HG03520 (cell line): ENCODE data around the gene FAM180B.

Source experiments
- ATAC-seq: cut with Tn5 transposase; IDR thresholded peaks from one replicate; pipeline ENCODE4 v1.9.1; 2021; ENCODE audit warnings: mild to moderate bottlenecking, moderate library complexity; ENCODE audit not compliant: unreplicated experiment

FAM180B gene

DNA sequence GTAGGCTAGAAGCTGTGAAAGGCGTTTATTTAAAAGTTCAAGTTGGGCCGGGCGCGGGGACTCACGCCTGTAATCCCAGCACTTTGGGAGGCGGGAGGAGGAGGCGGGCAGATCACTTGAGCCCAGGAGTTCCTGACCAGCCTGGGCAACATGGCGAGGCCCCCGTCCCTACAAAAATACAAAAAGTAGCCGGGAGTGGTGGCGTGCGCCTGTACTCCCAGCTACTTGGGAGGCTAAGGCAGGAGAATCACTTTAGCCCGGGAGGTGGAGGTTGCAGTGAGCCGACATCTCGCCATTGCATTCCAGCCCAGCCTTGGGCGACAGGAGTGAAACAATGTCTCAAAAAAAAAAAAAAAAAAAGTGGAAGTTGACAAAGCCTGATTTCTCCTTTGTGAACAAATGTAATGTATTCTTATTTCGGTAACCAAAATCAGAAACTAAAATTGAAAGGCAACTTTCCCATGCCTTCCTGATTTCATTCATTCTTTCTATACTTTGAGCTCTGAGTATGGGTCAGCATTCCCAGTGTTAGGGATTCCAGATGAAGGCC lies 20.3 kb upstream of the FAM180B start:
- no peak for ATAC-seq

DNA sequence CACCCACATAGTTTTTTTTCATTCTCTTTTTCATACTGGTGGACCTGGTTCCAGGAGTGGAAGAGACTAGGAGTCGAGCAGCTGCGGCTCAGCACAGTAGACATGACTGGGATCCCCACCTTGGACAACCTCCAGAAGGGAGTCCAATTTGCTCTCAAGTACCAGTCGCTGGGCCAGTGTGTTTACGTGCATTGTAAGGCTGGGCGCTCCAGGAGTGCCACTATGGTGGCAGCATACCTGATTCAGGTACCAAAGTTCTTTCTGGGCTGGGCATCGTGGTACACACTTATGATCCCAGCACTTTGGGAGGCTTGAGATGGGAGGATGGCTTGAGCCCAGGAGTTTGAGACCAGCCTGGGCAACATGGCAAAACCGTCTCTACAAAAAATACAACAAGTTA lies 16.8 kb upstream of the FAM180B start:
- ATAC-seq: no peak

DNA sequence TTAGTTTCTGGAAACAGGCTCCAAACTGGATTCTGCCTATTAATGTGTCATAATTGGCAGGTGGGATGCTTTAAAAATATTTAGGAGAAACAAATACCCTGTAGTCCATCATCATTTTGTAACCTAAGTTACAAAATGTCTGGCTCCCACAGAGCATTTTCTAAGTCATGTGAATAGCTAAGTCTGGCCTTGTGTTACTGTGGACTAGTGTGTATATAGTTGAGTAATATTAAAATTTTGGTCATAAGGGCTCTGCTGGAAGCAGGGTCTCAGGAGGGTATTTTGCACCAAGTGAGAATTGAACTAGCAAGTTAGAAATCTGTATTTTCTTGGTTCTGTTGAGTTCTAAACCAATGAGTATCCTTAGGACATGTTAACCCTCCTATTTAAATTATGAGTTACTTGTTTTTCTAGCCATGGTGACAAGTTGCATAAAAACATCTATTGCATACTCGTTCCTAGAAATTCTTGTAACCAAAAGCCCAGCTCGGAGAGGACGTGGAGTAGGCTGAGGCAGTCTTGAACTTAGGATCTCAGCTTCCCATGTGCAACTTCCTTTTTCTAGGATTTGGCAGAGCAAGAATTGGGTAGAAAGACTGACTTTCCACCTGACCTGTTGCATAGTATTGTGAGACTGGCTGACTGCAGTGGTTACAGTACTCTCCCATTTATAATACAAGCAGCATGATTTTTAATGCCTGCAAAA lies 15.7 kb upstream of the FAM180B start:
- ATAC-seq: no peak

DNA sequence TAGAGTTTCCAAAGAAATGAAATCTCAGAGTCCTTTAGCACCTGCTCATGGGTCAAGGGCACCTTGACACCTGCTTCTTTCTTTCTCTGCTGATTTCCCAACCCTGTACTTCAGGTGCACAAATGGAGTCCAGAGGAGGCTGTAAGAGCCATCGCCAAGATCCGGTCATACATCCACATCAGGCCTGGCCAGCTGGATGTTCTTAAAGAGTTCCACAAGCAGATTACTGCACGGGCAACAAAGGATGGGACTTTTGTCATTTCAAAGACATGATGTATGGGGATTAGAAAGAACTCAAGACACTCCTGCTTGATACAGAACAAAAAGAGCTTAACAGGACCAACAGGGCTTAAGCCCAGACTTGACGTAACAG lies 15.1 kb upstream of the FAM180B start:
- ATAC-seq: no peak

DNA sequence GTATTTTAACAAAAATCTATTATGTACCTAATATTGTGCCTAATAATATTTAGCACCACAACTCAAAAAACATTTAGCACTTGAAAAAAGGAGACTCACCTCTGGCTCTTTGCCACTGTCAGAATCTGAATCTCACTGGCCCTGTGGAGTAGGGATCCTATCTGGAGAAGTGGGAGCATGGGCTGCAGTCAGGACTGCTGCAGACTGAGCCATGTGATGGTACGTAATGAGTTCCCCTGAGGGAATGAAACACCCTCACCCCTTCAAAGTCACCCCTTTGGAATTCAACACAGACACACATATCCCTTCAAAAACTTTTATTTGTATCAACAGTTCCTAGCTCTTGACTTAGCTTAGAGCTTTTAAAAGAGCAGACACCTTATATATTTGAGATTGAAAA lies 14.6 kb upstream of the FAM180B start:
- ATAC-seq: no peak

DNA sequence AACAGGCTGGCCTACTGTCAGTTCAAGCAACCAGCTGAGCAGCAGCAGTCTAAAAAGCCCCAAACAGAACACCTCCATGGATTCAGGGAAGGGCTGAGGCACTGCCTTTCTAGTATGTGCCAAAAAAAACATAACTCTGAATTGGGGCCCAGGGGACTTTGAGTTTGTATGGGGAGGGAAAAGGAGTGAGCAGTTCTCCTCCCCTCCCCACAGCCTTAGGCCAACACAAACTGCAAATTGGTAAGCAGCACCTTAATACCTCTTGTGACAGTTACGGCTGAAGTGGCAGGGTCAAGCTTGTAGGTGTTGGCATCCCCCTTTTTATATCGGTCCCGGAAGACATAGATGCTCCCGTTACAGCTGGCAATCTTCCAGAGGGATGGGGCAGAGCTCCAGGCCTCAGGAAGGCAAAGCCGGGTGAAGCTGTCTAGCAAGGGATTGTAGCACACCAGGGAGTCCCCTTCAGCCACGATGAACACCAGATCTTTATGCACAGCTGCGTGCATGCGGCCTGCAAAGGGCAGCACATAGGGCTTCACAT lies 13.7 kb upstream of the FAM180B start:
- no peak for ATAC-seq

DNA sequence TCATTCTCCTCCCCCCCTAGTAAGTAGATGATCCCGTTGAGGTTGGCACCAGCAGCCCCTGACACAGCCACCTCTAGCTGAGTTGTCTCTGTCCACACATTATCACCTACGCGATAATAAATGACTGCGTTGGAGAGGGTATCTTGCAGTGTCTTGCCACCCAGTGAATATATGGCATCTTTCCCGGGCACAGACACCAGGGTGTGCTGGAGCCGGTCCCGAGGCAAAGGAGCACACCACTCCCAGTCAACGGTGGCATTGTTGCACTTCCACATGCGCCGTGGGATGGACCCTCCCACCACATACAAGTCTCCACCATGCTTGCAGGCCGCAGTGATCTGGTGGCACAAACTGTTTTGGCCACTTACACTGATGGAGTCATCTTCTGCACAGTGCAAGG lies 13.2 kb upstream of the FAM180B start:
- ATAC-seq: no peak

DNA sequence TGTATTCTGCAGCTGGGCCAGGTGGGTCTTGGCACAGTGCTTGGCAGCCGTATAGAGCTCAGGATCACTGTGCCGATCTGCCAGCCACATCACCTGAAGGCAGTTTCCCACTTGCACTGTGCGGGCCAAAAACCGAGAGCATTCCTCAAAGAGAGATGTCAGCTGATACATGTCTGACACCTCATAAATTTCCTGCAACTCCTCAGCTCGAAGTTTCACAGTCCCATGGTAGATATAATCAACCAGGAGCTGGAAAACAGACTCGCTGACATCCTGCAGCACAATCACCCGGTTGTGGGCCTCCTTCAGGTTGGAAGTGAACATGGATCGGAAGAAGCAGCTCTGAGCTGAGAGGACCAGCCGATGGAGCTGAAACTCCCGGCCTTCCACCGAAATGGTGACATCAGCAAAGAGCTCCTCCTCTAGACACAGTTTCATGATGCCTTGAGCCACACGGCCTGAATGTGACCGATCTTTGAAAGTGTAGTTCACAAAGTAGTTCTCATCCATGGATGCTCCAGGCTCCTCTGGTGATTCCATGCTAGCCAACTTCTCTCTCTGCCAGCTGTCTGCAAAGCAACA lies 8.9 kb upstream of the FAM180B start:
- ATAC-seq: no peak

DNA sequence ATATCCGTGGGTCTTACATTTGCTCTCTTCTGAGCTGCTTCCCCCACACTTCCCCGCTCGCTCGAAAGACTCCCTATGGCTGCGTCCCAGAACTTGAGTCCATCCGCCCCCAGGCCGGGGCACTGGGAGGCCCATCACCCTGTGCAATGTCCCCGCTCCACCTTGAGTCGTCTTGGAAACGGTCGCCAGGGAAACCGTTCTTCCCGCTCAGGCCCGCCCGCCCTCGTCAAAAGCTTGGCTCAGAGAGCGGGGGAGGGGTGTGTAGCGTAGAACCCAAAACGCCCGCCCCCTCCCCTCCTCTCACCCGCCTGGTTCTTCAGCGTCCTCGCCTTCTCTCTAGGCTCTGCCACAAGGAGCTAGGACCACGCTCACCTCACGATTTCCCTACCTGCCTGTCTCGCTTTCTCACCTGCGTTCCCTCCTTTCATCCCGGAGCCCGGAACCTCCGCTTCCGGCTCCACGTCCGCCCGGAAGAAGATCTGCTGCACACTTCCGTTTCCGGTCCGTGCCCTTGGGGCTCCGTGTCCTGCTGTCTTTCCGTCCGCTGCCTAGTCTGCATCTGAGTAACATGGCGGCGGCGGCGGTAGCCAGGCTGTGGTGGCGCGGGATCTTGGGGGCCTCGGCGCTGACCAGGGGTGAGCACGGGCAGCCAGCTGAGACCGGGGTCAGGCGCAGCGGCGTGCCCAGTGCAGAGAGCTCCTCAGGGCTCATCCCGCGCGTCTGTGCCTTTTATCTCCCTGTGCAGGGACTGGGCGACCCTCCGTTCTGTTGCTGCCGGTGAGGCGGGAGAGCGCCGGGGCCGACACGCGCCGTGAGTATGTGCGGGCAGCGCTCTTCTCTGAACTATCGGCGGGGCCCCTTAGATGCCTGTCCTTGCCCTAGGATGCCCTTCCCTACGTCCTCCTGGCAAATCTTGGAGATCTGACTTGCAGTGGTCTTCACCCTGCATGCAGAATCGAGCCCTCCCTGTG lies 7.7 kb upstream of the FAM180B start, which contains the start of the genes KBTBD4 and NDUFS3:
KBTBD4 (minus strand) TSS at position 447 of the 971 bp plus-strand sequence; CDS start at position 428, 19 bp downstream.
NDUFS3 (plus strand) TSS at position 551 of the 971 bp plus-strand sequence; CDS start at position 569, 18 bp downstream.
- ATAC-seq: peak; percentile 93

DNA sequence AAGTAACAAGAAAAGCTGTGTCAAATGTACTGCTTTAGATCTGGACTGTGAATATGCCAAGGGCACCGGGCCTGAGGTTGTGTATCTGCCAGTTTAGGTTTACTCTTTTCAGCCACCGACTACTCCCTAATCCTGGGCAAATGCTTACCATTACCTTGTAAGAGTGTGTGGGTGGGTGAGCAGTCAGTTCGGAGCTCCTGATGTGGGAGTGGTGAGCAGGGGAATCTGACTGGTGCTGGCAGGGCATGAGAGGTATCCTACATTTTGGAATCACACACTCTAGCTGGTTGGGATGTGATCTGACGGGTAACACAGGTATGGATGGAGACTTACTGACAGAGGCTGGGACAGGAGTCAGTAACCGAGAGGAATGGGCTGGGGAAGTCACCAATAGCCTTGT lies 2.6 kb upstream of the FAM180B start:
- no peak for ATAC-seq

DNA sequence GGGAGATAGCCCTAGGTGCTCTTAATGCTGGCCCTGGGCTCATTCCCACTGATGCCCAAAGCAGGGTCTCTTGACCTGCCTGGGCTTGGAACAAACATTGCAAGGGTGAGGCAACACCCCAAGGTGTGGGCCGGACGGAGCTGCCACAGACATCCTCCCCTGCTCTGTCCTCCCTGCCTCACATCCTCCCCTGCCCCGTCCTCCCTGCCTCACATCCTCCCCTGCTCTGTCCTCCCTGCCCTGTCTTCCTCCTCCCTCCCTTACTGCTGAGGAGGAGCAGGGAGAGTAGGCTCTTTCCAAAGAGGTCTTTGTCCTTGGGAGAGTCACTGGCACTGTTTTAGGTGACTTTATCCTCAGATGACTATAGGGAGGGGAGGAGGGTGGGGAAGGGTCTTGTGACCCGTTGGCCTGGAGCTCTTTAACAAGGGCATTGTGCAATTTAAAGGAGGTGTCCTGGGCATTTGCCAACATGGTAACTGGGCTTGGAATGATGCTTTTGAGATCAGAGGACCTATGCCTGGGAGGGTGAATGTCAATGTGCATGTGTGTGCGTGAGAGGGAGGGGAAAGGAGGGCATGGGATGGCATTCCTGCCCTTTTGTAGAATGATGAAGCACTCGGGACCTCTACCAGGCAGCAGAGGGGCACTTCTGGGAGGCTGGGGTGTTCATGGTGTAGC lies 700 bp downstream of the FAM180B start:
- no peak for ATAC-seq

DNA sequence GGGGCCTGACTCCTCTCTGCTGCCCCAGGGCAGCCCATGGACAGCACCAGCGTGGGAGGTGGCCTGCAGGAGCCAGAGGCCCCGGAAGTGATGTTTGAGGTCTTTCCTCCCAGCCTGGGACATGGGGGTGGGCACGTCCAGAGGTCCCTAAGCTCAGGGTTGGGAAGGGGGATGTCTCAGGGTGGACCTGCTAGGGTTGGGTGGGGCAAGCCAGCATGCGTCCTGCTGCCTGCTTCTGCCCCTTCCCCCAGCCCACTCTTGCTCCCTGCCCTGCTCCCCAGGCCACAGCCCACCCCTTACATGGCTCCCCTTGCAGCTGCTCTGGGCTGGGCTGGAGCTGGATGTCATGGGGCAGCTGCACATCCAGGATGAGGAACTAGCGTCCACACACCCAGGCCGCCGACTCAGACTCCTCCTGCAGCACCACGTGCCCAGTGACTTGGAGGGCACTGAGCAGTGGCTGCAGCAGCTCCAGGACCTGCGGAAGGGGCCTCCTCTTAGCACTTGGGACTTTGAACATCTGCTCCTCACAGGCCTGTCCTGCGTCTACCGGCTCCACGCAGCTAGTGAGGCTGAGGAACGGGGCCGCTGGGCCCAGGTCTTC lies 1.3 kb downstream of the FAM180B start:
- no peak for ATAC-seq

DNA sequence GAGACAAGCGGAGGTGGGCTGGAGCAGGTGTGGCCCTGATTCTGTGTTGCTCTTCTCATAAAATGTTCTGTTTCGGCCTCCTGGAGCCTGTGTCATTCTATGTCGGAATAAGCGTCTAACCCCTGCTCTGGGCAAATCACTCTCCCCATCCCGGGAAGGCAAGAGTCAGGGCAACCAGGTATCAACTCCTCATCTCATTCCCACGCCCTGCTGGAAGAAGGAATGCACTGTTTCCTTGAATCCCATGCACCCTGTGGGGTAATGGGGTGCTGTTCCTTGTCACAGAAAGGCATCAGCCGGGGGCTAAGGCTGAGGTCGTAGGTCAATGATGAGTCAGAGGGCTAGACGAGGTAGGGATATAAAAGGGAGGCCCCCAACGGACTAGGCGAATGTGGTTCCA lies 2.6 kb downstream of the FAM180B start:
- no peak for ATAC-seq

DNA sequence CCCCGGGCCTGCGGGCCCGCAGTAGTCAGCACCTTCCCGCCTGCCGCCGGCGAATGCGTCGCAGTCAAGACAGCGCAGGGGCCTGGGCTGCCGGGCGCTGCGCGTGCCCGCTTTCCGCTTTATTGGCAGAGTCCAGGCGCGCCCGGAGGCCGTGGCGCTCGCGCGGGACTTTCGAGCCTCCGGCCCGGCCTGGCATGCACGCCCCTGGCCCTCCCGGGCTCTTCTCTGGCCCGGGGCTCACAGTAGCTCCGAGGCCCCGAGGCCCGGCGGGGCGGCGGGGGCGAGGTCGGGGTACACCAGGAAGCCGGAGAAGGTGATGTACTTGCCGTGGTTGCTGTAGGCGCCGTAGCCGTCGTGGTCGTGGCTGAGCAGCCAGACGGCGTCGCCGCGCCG lies 3.1 kb downstream of the FAM180B start:
- ATAC-seq: no peak

DNA sequence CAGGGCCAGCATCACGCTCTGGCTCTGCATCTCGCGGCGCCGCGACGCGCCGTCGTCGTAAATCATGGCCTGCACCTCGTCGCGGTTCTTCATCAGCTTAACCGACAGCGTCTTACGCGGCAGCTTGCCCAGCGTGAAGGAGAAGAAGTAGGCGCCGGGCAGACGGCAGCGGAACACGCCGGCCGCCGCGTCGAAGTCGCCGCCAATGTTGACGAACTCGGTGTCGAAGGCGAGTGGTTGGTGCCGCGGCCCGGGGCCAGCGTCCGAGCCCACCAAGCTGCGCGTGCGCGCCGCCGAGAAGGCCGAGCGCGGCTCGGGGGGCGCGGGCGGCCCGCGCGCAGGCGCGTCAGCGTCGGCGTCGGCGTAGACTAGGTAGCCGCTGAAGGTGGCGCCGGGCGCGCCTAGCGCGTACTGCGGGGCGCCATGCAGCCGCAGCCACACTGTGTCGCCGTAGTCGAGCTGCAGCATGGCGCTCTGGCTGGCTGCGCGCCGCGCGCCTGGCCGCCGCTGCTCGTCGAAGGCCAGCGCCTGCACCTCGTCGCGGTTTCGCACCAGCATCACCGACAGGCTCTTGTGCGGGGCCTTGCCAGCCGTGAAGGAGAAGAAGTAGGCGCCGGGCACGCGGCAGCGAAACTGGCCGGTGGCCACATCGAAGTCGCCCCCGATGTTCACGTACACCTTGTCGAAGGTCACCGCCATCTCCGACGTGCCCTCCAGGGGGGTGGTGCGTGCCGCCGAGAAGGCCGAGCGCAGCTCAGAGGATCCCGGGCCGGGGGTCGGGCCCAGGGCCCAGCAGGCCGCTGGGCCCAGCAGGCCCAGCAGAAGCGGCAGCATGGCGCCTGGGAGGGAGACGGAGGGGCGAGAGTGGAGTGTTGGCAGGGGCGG lies 3.7 kb downstream of the FAM180B start:
- no peak for ATAC-seq

DNA sequence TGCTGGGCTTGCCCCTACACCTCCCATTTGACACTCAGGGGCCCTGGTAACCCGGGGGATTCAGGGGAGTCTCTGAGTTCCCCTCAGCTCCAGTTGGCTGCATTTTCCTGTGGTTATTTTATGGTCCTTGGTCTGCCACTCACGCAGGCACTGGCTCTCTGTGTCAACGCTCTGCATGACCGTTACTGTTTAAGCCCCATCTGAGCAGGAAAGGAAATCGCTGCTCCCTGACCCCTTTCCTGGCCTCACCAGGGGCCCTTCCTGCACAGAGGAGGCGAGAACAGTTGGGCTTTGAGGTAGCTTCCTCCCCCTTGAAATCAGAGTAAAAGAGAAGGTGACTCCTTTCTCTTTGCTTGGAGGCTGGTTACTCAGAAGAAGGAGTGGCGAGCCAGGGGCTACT lies 5.3 kb downstream of the FAM180B start:
- no peak for ATAC-seq

DNA sequence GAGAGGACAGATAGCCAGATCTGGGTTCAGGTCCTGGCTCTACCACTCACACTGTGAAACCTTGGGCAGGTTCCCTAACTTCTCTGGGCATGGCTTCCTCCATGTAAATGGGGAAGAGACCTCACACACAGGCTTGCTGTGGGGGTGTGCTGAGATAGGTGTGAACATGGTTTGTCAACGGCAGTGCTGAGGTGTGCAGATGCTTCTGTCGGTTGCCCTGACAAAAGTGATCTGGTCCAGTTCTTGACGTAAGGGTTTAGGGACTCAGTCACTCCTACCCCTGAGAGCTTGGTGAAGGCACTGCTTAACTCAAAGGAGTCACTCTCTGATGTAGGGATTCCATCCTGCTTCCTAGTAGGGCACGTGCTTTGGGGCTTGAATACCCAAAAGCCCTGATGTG lies 5.8 kb downstream of the FAM180B start:
- no peak for ATAC-seq

DNA sequence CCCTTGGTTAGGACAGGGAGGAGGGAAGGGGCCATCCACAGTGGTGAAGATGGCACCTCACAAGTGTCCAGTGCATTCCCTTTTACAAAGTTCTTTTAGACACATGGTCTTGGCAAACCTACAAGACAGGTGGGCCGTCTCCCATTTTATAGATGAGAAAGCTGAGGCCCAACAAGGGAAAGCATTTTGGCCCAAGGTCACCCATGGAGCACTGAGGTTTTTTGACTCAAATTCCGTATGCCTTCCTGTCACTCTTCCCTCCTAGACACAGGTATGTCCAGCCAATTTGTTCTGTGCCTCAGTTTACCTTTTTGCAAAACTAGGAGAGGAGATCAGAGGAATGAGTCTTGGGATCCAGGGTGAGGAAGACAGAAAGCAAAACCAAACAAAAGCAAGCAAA lies 6.5 kb downstream of the FAM180B start:
- no peak for ATAC-seq

DNA sequence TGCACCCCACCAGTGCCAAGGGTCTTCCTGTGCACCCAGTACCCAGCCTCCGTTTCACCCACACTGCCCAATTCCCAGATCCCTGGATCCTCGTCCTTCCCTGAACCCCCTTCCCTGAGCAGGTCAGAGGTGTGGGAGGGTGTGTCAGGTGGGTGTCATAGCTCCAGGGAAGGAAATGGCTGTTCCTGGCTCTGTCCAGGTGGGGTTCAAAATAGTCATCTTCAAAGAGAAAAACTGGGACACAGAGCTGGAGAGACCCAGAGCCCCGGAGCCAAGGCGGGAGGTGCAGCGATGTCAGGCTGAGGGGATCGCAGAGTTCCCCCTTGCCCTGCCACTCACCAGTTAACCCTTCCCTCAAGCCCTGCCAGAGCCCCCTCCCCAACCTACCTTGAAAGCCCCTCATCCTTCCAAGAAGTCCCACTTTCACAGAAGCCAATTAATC lies 7.0 kb downstream of the FAM180B start:
- no peak for ATAC-seq
